ENCODE measurements around the gene TMEM143.

DNA sequence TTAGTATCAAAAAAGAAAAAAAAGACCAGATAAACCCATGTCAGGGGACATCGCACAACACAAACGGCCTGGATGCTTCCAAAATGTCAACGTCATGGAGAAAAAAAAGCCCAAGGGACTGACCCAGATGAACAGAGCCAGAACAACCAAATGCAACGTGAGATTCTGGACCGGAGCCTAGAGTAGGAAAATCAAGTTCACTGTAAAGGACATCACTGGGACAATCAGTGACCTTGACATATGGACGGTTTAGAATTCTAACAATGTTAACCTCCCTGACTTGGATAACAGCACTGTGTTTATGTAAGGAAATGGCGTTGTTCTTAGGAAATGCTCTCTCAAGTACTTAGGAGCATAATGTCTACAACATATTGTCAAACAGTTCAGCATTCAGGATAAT is 53.5 kb downstream of the TMEM143 start:
- no peak for TF ChIP-seq CTCF (IDR thresholded peaks at IDR 0.05)
- TF ChIP-seq POLR2AphosphoS5 (IDR thresholded peaks at IDR 0.05; ENCODE audit: low read depth, low read length), result no peak
- no peak for TF ChIP-seq SIN3A (IDR thresholded peaks at IDR 0.05; ENCODE audit: borderline replicate concordance, insufficient read depth, low read depth, low read length)
